Measurements from ENCODE around the gene HLA-DOA.

GRCh38 chr6:32969685-32970412 is 39.5 kb downstream of the HLA-DOA start:
- TF ChIP-seq CTCF (IDR thresholded peaks at IDR 0.05): peak; percentile 13 to 45 (median 20)
- peak; percentile 76 for TF ChIP-seq POLR2A (IDR thresholded peaks at IDR 0.05)

Data from right lobe of liver (tissue), 4 donors.